ENCODE data around the gene ST13. TPM values are rescaled to one million over a fixed set of nuclear protein-coding genes. Genes with fewer than 3 reads are reported as not detected.

The ST13 gene
- total RNA-seq, 4 donors from 2014 or later, result 139 to 285 (median 189) TPM

DNA sequence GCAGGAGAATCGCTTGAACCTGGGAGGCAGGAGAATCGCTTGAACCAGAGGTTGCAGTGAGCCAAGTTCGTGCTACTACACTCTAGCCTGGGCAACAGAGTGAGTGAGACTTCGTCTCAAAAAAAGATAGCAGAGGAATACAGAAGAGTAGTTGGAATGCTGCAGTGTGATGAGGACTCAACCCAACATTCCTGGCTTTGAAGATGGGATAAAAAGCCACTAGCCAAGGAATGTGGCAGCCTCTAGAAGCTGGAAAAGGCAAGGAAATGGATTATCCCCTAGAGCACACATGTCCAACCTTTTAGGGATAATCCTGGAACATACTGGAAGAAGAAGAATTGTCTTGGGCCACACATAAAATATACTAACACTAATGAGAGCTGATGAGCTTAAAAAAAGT is 51.2 kb downstream of the ST13 start:
- intact Hi-C loops (cut with DNase I; ENCODE audit: low total_unique reads), result no loop called here
- no peaks in the 10 kb centered on the region for H3K4me1 ChIP-seq
- no peaks in the 10 kb centered on the region for H3K36me3 ChIP-seq
- H3K27ac ChIP-seq, result no peak overlapping the region
- no peak for TF ChIP-seq POLR2A (IDR thresholded peaks at IDR 0.05)
- TF ChIP-seq, protein P1, sequence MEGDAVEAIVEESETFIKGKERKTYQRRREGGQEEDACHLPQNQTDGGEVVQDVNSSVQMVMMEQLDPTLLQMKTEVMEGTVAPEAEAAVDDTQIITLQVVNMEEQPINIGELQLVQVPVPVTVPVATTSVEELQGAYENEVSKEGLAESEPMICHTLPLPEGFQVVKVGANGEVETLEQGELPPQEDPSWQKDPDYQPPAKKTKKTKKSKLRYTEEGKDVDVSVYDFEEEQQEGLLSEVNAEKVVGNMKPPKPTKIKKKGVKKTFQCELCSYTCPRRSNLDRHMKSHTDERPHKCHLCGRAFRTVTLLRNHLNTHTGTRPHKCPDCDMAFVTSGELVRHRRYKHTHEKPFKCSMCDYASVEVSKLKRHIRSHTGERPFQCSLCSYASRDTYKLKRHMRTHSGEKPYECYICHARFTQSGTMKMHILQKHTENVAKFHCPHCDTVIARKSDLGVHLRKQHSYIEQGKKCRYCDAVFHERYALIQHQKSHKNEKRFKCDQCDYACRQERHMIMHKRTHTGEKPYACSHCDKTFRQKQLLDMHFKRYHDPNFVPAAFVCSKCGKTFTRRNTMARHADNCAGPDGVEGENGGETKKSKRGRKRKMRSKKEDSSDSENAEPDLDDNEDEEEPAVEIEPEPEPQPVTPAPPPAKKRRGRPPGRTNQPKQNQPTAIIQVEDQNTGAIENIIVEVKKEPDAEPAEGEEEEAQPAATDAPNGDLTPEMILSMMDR (IDR thresholded peaks at IDR 0.05), result no peak
- H3K9me3 ChIP-seq, result no peaks in the 10 kb centered on the region
- H3K4me3 ChIP-seq, result no peak overlapping the region
- no peaks in the 10 kb centered on the region for H3K27me3 ChIP-seq
- DNase-seq, result no peak

DNA sequence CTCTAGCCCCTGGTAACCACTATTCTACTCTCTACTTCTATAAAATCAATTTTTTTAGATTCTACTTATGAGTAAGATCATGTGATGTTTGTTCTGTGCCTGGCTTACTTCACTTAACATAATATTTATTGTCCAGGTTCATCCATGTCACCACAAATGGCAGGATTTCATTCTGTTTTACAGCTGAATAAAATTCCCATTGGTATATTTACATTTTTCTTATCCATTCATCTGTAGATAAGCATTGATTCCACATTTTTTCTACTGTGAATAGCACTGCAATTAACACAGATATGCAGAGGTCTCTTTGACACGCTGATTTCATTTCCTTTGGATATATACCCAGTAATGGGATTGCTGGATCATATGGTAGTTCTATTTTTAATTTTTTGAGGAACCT is 53.1 kb downstream of the ST13 start:
- Histone ChIP-seq H3K9me3 (no peaks in the 10 kb centered on the region), H3K4me1 (no peaks in the 10 kb centered on the region), H3K4me3 (no peak overlapping the region), H3K36me3 (no peaks in the 10 kb centered on the region), H3K27me3 (no peaks in the 10 kb centered on the region), H3K27ac (peak overlapping the region in 1 of 2 donors; percentile 43)
- no peak for DNase-seq
- intact Hi-C loops (cut with DNase I; ENCODE audit: low total_unique reads), result no loop called here
- TF ChIP-seq, protein P1 (IDR thresholded peaks at IDR 0.05), result no peak
- no peak for TF ChIP-seq POLR2A (IDR thresholded peaks at IDR 0.05)

DNA sequence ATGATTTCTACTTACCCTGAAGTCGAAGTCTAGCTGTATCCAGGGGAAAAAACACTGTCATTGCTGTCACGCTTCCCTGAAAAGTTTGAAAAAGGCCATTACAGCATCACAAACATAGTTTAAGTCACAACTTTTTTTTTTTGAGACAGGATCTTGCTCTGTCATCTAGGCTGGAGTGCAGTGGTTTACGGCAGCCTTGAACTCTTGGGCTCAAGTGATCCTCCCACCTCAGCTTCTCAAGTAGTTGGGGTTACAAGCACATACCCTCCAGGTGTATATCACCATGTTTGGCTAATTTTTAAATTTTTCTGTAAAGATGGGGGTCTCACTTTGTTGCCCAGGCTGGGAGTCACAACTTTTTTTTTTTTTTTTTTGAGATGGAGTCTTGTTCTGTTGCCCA is 57.4 kb downstream of the ST13 start:
- TF ChIP-seq, protein P1 (IDR thresholded peaks at IDR 0.05), result no peak
- TF ChIP-seq POLR2A (IDR thresholded peaks at IDR 0.05), result no peak
- H3K4me3 ChIP-seq, result no peak overlapping the region
- H3K9me3 ChIP-seq, result no peaks in the 10 kb centered on the region
- no peaks in the 10 kb centered on the region for H3K4me1 ChIP-seq
- no peak overlapping the region for H3K27ac ChIP-seq
- no peaks in the 10 kb centered on the region for H3K27me3 ChIP-seq
- no peak for DNase-seq
- intact Hi-C loops (cut with DNase I; ENCODE audit: low total_unique reads), result no loop called here
- no peaks in the 10 kb centered on the region for H3K36me3 ChIP-seq

DNA sequence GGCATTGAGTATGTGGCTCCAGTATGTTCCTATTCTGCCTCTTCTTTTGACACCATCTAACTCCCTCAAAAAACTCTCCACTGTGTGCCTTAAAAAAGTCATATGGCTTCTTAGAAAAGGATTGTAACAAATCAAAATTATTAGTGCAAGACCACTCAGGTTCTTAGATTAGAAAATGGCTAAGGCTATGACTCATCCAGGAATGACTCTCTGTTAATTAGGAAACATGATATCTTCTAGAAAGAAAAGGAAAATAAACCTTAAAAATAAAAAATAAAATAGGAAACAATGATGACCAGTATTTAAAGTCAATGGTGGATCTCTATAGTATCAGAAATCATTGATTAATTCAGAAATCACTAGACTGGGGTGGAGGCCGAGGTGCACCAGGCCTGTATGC is 59.0 kb downstream of the ST13 start:
- Histone ChIP-seq H3K4me1 (no peaks in the 10 kb centered on the region), H3K36me3 (no peaks in the 10 kb centered on the region), H3K27me3 (no peaks in the 10 kb centered on the region), H3K27ac (peak overlapping the region; percentile 44 to 63), H3K4me3 (no peak overlapping the region), H3K9me3 (no peaks in the 10 kb centered on the region)
- no peak for DNase-seq
- intact Hi-C loops (cut with DNase I; ENCODE audit: low total_unique reads), result no loop called here
- TF ChIP-seq, protein P1 (IDR thresholded peaks at IDR 0.05), result no peak
- no peak for TF ChIP-seq POLR2A (IDR thresholded peaks at IDR 0.05)

DNA sequence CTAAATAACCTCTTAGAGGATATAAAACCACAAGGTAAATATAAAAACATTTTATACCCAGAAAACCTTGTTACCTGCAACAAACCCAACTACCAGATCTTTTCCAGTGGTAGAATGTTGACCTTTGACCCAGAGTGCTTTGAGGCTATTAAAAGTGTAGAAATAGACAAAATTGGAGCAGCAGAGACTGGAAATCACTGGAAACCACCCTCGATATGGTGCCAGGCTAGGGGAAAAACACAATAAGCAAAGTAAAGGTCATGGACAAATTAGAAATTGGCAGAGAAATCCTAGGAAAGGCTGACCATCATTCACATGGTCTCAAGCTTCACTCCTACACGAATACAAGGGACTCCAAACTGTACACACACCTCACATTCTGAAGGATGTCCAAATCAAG is 64.0 kb downstream of the ST13 start:
- H3K27me3 ChIP-seq, result no peaks in the 10 kb centered on the region
- H3K27ac ChIP-seq, result no peak overlapping the region
- H3K4me1 ChIP-seq, result no peaks in the 10 kb centered on the region
- no peak for DNase-seq
- H3K4me3 ChIP-seq, result no peak overlapping the region
- H3K36me3 ChIP-seq, result no peaks in the 10 kb centered on the region
- TF ChIP-seq, protein P1 (IDR thresholded peaks at IDR 0.05), result no peak
- no peak for TF ChIP-seq POLR2A (IDR thresholded peaks at IDR 0.05)
- intact Hi-C loops (cut with DNase I; ENCODE audit: low total_unique reads), result no loop called here
- H3K9me3 ChIP-seq, result no peaks in the 10 kb centered on the region
